Measurements from ENCODE around the gene NGRN.
"Not testable (repeated sequence)": the region's sequence is repeated elsewhere in the genome, so short reads cannot be mapped to it uniquely, and the experiment has no call there.

DNA sequence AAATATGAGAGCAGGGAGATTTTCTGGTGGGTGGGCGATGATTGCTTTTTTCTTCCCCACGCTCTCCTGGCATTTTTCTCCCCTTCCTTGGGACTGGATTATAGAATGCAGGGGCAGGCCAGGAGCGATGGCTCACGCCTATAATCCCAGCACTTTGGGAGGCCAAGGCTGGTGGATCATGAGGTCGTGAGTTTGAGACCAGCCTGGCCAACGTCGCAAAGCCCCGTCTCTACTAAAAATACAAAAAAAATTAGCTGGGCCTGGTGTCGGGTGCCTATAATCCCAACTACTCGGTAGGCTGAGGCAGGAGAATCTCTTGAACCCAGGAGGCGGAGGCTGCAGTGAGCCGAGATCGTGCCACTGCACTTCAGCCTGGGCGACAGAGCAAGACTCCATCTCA lies 39.9 kb downstream of the NGRN start:
- not testable (repeated sequence) for TF ChIP-seq POLR2A (IDR thresholded peaks at IDR 0.05; ENCODE audit: low read depth, low read length); RFX5 (IDR thresholded peaks at IDR 0.05; ENCODE audit: low read depth, low read length); RAD21 (IDR thresholded peaks at IDR 0.05; ENCODE audit: low read length); MXI1 (IDR thresholded peaks at IDR 0.05; ENCODE audit: borderline replicate concordance, low read depth, low read length); SMC3 (IDR thresholded peaks at IDR 0.05; ENCODE audit: low read depth, low read length); MAFK (IDR thresholded peaks at IDR 0.05; ENCODE audit: low read depth, low read length); RCOR1 (IDR thresholded peaks at IDR 0.05; ENCODE audit: insufficient replicate concordance, low read length)
- TF ChIP-seq, protein P1, sequence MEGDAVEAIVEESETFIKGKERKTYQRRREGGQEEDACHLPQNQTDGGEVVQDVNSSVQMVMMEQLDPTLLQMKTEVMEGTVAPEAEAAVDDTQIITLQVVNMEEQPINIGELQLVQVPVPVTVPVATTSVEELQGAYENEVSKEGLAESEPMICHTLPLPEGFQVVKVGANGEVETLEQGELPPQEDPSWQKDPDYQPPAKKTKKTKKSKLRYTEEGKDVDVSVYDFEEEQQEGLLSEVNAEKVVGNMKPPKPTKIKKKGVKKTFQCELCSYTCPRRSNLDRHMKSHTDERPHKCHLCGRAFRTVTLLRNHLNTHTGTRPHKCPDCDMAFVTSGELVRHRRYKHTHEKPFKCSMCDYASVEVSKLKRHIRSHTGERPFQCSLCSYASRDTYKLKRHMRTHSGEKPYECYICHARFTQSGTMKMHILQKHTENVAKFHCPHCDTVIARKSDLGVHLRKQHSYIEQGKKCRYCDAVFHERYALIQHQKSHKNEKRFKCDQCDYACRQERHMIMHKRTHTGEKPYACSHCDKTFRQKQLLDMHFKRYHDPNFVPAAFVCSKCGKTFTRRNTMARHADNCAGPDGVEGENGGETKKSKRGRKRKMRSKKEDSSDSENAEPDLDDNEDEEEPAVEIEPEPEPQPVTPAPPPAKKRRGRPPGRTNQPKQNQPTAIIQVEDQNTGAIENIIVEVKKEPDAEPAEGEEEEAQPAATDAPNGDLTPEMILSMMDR (conservative IDR thresholded peaks at IDR 0.05; ENCODE audit: low read depth, low read length), result not testable (repeated sequence)
- TF ChIP-seq, protein P2, sequence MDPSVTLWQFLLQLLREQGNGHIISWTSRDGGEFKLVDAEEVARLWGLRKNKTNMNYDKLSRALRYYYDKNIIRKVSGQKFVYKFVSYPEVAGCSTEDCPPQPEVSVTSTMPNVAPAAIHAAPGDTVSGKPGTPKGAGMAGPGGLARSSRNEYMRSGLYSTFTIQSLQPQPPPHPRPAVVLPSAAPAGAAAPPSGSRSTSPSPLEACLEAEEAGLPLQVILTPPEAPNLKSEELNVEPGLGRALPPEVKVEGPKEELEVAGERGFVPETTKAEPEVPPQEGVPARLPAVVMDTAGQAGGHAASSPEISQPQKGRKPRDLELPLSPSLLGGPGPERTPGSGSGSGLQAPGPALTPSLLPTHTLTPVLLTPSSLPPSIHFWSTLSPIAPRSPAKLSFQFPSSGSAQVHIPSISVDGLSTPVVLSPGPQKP (IDR thresholded peaks at IDR 0.05; ENCODE audit: borderline replicate concordance, low read depth, low read length), result not testable (repeated sequence)
